ENCODE results near the gene TMEM52B.
A peak's percentile ranks its signal among the peaks of the same experiment; 100 is the strongest.

Gene TMEM52B

DNA sequence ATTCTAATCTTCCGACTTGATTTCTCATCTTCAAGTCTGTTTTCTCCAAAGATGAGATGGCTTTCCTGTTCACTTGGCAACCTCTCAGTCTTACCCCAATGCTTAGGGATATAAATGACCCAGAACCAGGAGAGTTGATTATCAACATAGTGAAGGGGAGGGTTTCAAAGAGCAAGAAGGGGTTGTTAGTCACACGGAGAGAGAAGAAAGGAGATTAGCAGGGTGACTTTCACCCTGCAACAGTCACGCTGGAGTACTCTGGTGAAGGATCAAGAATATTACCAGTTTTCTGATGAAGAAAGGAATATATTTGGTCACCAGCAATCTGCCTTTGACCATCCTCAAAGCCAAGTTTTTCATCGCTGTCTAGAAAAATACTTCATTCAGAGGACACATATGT is at the start of gene TMEM52B:
TSS of gene TMEM52B (plus strand) at position 212 of the 400 bp plus-strand sequence. CDS start 543 bp downstream, outside the sequence.
- no peak for DNase-seq (ENCODE audit: low read depth in 2 of 3, low spot score in 1 of 3)

DNA sequence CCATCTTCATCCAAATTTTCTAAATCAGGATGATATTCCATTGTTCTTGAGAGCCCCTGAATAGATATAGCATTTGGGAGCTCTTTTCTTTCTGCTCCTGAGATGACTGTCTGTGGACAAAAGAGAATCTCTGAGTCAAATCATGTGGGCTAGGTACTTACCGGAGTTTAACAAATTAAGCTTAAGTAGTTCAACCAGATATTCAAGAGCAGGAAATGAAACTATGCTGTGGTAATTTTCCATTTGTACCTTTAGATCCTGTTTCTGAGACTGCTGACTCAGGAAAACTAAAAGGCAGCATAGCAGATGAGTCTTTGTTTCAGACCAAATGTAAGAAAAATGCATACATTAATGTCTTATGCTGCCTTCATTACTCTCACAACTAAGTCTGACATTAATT is 48.8 kb upstream of the TMEM52B start, which contains the start of gene CLEC7A:
TSS of gene CLEC7A (minus strand) at position 158 of the 400 bp plus-strand sequence. CDS start at position 41, 117 bp downstream.
- DNase-seq (ENCODE audit: low read depth in 2 of 3, low spot score in 1 of 3) = no peak

DNA sequence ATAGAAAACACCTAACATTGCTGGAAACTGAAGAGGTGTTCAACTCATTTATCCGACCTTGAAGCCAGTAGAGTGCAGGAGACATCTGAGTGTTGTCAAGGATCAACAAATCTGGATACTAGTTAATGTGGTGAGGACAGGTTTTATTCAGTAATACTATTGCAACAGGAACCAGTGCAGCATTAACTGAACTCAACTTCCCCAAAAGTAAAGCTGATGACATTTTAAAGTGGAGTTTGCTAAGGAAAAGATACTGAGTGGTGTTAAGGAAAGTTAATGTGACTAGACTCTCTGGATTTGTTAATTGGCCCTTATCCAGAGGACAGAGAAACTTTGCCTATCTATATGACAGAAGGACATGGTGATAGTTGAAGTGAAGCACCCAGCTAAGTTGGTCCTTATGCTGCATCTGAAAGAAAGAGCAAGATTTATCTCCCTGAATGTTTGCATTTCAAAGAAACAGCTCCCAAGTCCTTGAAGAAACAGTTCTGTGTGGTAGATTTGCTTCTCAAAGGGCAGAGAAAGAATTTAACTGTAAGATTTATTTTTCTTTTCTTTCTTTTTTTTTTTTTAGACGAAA is 47.6 kb upstream of the TMEM52B start:
- DNase-seq (ENCODE audit: low read depth in 2 of 3, low spot score in 1 of 3) = no peak

DNA sequence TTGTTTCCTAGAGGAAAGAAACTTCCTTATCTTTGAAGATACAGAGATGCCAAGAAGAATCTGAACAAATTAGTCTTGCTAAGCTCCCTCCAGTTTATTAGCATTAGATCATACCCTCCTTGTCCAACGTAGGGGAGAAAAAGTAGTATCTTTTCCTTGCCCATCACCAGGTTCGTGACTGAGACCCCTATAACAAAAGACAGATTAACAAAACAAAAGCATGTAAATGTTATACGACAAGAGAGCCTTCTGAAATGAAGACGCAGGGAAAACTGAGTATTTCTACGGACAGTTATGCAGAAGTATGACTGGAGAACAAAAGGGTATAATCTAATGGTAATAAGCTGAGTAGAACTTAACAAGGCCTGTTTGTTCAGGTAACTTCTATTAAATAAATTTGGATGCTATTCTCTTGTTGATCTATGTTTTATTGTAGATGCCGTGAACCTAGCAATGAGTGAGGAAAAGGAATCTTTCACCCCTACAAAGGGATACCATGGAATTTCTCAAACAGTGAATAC is 45.9 kb upstream of the TMEM52B start:
- DNase-seq (ENCODE audit: low read depth in 2 of 3, low spot score in 1 of 3) = no peak

DNA sequence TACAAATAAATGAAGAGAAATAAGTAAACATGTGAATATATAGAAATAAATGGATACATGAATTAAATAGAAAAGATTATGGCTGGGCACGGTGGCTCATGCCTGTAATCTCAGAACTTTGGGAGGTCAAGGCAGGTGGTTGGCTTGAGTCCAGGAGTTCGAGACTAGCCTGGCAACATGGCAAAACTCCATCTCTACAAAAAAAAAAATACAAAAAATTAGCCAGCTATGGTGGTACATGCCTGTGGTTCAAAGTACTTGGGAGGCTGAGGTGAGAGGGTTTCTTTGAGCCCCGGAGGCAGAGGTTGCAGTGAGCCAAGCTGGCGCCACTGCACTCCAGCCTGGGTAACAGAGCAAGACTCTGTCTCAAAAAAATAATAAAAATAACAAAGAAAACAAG is 43.7 kb upstream of the TMEM52B start:
- no peak for DNase-seq (ENCODE audit: low read depth in 2 of 3, low spot score in 1 of 3)

DNA sequence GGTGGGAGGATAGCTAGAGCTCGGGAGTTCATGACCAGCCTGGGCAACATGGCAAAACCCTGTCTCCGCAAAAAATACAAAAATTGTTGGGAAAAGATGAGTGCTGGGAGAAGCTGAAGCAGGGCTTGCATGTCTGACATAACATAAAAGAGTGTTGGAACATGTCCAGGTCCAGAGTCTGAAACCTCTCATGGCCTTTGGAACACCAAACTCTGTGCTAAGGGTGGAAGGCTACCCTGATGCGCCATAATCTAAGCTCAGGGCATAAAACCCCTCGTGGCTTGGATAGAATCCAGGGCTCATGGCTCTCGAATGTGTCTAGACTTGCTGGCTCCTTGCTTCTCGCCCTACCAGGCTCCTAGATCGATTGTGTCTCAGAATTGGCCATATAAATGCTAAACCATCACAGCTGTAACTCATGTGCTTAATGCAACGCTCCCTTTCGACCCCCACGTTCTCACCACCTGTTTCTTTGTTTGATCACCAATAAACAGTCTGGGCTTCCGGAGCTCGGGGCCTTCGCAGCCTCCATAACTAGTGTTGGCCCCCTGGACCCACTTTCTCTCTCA is 42.1 kb upstream of the TMEM52B start:
- no peak for DNase-seq (ENCODE audit: low read depth in 2 of 3, low spot score in 1 of 3)

DNA sequence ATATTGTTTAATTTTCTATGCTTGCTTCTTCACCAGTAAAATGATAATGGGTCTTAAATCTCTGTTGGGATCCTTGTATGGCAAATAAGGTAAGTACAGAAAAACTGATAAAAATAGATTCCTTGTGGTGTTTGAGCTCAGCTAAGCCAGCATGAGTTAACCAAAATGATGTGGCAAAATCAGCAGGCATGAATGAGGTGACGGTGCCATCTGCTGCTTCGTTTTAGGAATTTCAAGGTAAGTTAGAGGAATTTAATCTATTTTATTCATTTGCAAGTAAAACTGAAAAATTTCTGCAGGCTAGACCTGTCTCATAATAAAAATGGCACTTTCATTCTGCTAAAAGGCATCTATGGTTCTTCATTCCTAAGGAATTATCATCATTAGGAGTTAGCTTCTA is 38.8 kb upstream of the TMEM52B start:
- peak; percentile 8 to 34 (median 9) for DNase-seq (ENCODE audit: low read depth in 2 of 3, low spot score in 1 of 3)

DNA sequence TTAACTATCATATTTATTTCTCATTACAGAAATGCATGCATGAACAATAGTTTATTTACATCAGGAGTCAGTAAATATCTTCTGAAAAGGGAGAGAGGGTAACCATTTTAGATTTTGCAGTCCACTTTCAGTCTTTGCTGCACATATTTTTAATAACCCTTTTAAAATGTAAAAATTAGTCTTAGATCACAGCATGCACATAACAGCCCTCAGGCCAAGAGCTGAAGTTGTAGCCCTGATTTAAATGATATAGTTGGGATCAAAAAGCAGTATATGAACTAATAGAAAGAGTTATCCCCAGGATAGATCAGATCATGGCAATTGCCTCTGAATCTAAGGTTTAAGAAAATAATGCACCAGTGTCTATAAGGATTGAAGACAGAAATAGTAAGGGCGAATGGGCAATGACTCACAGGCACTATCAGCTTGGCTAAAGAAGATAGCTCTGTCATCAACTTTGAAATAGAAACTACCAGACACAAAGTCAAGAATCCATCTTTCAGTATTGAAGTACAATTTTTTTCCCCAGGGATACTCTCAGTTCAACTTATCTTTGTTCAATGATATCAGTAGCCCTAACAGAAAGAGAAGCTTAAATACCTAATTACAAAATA is 35.7 kb upstream of the TMEM52B start:
- DNase-seq (ENCODE audit: low read depth in 2 of 3, low spot score in 1 of 3) = no peak

DNA sequence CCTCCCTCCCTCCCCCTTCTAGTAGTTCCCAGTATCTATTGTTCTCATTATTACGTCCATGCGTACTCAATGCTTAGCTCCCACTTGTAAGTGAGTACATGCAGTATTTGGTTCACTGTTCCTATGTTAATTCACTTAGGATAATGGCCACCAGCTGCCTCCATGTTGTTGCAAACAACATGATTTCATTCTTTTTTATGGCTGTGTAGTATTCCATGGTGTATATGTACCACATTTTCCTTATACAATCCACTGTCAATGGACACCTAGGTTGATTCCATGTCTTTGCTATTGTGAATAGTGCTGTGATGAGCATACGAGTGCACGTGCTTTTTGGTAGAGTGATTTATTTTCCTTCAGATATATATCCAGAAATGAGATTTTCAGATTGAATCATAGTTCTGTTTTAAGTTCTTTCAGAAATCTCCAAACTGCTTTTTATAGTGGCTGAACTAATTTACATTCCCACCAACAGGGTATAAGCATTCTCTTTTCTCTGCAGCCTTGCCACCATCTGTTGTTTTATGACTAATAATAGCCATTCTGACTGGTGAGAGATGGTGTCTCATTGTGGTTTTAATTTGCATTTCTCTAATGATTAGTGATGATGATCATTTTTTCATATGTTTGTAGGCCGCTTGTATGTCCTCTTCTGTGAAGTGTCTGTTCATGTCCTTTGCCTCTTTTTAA is 31.0 kb upstream of the TMEM52B start:
- DNase-seq (ENCODE audit: low read depth in 2 of 3, low spot score in 1 of 3) = no peak

DNA sequence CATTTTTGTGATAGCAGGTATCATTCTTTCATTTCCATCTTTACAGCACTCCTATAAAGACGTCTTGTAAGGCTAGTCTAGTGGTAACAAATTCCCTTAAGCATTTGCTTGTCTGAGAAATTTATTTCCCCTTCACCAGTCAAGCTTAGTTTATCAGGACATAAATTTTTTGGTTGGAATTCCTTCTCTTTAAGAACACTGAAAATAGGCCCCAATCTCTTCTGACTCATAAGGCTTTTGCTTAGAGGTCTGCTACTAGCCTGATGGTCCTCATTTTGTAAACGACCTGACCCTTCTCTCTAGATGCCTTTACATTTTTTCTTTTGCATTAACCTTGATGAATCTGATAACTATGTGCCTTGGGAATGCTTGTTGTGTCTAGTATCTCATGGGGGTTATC is 27.2 kb upstream of the TMEM52B start:
- DNase-seq (ENCODE audit: low read depth in 2 of 3, low spot score in 1 of 3) = no peak

DNA sequence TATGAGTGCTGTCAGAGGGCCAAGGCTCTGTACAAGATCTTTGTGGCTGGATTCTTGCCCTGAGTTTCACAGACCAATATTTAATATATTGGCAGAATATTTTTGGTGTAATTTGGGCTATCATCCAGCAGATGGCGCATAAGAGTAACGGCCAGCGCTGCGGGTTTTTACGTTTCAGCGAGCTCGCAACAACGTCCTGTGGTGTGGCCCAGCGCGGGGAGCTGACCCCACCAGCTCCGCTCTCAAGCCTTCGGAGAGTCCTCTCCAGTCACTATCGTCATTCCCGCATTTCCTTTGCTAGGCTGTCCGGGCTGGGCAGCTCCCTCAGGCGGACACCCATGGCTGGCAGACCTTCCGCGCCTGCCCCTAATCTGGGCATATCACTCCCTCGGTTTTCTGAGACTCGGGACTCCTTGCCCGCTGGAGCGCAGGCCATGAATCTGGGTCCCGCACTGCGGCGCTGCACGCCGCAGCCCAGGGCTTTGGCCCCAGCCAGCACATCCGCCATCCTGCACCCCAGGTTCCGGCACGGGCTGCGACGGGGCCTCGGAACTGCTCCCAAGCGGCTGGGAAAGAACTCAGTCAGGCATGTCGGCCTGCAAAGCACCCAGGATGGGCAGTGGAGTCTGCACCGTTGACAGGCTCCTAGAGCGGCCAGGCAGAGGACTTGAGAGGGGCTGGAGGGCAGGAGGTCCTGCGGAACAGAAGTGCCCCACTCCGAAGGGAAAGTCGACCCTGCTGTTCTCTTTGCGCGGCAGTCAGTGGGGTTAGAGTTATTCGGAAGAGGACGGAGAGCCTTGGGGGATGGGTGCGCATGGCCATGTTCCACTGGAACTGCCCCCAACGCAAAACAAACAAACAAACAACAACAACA is 25.3 kb upstream of the TMEM52B start:
- peak; percentile 18 to 58 (median 30) for DNase-seq (ENCODE audit: low read depth in 2 of 3, low spot score in 1 of 3)

DNA sequence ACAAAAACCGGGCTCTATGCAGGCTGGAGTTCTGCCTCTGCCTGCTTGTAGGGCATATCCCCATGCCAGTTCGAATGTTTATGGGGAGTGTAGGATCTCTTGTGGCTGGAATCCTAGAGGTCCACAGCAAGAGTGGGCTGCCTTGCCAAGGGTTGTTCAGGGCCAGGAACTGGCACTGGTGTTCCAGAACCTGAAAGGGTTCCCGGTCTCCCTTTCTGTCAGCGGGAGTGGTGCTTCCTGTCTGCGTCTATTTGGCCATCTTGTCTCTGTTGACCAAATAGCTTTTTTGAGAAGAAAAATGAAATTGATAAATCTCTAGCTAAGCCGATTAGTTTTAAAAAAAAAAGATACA is 24.7 kb upstream of the TMEM52B start:
- no peak for DNase-seq (ENCODE audit: low read depth in 2 of 3, low spot score in 1 of 3)

DNA sequence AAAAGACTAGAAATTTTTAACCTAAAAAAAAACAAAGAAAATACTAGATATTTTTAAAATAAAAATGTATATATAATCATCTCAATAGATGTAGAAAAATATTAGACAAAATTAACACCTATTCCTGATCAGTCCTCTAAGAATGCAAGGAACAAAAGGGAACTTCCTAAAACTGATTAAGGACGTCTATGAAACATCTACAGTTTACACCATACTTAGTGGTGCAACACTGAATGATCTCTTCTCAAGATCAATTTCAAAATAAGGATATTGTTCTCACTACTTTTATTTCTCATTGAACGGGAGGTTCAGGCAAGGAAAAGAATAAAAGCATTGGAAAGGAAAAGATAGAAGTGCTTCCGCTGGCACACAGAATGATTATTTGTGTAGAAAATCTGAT is 22.9 kb upstream of the TMEM52B start:
- no peak for DNase-seq (ENCODE audit: low read depth in 2 of 3, low spot score in 1 of 3)

DNA sequence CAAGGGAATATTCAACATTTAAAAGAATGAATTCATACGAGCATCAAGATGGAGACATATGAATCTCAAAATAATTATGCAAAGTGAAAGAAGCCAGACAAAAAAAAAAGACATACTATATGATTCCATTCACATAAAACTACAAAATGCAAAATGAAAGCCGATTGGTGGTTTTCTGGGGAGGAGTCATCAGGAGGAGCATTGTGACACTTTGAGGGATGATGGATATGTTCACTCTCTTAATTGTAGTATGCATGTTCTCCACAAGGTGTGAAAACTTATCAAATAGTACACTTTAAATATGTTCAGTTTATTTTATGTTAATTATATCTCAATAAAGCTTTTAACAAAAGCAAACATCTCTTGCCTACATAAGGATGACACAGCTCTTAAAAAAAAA is 20.4 kb upstream of the TMEM52B start:
- no peak for DNase-seq (ENCODE audit: low read depth in 2 of 3, low spot score in 1 of 3)

DNA sequence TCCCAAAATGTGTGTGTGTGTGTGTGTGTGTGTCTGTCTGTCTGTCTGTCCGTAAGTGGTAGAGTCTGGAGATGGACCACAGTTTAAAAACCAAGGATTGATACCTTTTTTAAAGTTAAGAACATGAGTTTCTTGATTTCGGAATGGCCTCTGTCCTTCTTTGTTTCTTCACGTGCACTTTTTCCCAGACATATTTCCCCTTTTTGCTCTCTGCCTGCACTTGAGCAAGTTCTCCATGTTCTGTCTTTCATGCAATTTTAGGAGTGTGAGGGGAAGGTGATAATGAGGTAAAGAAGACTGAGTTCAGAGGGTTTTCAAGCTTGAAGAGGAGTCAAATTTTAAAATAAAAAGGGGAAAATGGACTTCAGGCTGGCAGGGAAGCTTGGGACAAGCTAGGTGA is 19.6 kb upstream of the TMEM52B start:
- DNase-seq (ENCODE audit: low read depth in 2 of 3, low spot score in 1 of 3) = no peak

DNA sequence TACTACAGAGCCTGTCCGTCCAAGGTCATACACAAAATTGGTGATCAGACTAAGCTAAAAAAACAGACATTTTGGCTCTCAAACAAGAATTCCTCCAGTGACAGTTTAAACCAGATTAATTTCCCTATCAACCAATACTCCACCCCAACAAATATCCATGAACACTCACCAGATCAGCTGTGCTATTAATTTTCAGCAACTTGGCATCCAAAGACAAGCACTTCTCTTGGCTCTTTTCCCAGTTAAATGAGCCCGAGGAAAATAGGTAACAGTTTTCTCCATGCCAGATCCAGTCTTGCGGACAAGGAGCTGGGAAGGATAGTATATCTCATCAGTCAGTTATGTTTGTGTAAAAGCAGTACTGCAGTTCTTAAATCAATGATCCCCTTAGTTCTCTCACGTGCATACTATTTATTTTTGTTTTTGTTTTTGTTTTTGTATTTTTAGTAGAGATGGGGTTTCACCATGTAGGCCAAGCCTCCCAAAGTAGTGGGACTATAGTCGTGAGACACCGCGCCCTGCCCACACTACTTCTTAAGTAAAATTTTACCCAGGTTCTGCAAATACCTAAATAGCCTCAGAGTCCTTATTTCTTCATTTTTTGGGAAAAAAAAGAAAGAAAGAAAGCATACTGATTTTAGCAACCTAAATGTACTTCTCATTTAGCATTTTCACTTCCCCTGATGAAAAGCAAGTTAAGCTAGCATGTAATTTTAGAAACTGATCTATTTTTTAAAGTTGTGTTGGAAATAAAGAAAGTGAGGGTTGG is 18.0 kb upstream of the TMEM52B start:
- DNase-seq (ENCODE audit: low read depth in 2 of 3, low spot score in 1 of 3) = no peak

DNA sequence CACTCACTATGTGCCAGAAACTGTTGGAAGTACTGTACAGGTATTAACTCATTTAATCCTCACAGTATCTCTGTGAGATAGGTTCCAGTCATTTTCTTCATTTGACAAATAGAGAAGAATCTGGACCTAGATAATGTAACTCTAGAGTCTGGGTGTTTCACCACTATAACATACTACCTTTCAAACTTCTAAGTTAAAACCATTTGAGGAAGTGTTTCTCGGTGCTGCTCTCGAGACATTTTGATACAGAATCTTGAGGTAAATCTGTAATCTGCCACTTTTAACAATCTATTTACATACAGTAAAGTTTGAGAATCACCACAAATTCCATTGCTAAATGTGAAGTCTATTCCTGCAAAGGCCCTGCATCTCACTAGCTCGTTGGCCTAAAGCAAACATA is 15.7 kb upstream of the TMEM52B start:
- no peak for DNase-seq (ENCODE audit: low read depth in 2 of 3, low spot score in 1 of 3)

DNA sequence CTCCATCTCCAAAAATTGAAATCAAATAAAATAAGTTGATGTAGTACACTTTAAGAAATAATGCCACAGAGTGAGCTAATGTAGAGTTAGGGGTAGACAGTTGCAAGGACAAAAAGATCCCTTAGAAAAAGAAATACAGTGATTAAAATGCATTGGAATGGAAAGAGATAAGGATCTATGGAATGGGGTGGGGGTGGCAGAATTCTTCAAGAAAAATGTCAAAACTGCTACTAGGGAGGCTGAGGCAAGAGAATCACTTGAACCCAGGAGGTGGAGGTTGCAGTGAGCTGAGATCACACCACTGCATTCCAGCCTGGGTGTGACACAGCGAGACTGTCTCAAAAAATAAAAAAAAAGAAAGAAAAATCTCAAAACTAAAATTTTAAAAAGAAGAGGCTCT is 13.4 kb upstream of the TMEM52B start:
- no peak for DNase-seq (ENCODE audit: low read depth in 2 of 3, low spot score in 1 of 3)

DNA sequence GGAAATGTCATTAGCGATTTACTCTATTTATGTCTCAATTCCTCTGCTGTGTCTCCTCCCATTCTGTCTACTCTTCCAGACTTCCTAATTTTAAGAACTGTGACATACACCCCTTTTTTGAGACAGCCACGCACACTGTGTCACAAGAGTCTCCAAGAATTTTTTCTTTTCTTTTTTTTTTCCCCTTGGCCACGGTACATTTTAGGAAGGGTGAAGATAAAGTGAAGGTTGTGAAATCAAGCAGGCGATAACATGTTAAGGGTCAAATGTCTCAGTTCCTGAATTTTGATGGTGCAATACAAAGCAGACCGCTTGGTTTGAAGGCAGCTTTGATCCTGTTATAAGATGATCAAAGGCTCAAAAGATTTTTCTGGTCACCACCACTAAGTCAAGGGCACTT is 11.2 kb upstream of the TMEM52B start:
- no peak for DNase-seq (ENCODE audit: low read depth in 2 of 3, low spot score in 1 of 3)

DNA sequence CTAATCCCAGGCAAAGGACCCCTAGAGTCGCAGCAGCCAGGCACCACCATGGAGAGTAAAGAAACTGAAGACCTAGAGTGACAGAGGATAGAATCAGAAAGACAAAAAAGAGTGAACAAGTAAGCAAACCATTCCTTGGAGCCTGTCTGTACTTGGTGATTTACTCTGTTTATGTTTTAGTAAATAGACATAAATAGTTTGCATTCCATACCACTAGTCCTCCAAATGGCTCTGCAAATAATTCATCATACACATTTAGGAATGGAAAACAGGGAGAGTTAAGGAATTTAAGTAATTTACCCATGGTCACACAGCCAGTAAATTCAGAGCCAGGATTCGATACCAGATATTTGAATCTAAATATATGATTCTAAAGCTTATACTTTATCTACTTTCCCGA is 9.7 kb upstream of the TMEM52B start:
- no peak for DNase-seq (ENCODE audit: low read depth in 2 of 3, low spot score in 1 of 3)

Data from stimulated activated CD4-positive, alpha-beta T cell treated with anti-CD3 and anti-CD28 coated beads, Interleukin-12 subunit alpha, Interleukin-12 subunit beta, amount 100 ng/mL, for 48 hours (primary cell).